NCI-H510A treated with DMSO at 0.1 percent for 48 hours (cell line): ENCODE measurements around the gene TCERG1L.

ENCODE experiments used
- DNase-seq: peaks from one replicate; lab custom pipeline; 2025; lab: John Stamatoyannopoulos, UW

The TCERG1L gene

GRCh38 chr10:131125511-131126225, 185.9 kb downstream of the TCERG1L start:
- no peak for DNase-seq

GRCh38 chr10:131124945-131125344, 186.6 kb downstream of the TCERG1L start:
- no peak for DNase-seq

- DNase-seq, result no peak
Observed at GRCh38 chr10:131123496-131123895, 188.0 kb downstream of the TCERG1L start.

- no peak for DNase-seq
Observed at GRCh38 chr10:131121511-131122035, 189.9 kb downstream of the TCERG1L start.

GRCh38 chr10:131119626-131120355, 191.7 kb downstream of the TCERG1L start:
- DNase-seq, result no peak

- DNase-seq, result no peak
Observed at GRCh38 chr10:131117416-131118212, 193.9 kb downstream of the TCERG1L start.

GRCh38 chr10:131116991-131117375, 194.5 kb downstream of the TCERG1L start:
- DNase-seq, result no peak

- DNase-seq, result no peak
Observed at GRCh38 chr10:131116216-131116990, 195.1 kb downstream of the TCERG1L start.

- DNase-seq, result no peak
Observed at GRCh38 chr10:131115801-131116200, 195.7 kb downstream of the TCERG1L start.

- DNase-seq, result no peak
Observed at GRCh38 chr10:131115321-131115720, 196.2 kb downstream of the TCERG1L start.

GRCh38 chr10:131114846-131115245, 196.7 kb downstream of the TCERG1L start:
- DNase-seq, result no peak

GRCh38 chr10:131113709-131114291, 197.7 kb downstream of the TCERG1L start:
- no peak for DNase-seq

- no peak for DNase-seq
Observed at GRCh38 chr10:131113165-131113564, 198.4 kb downstream of the TCERG1L start.

GRCh38 chr10:131112691-131113090, 198.8 kb downstream of the TCERG1L start:
- DNase-seq, result no peak

GRCh38 chr10:131111471-131112080, 199.9 kb downstream of the TCERG1L start:
- no peak for DNase-seq

- DNase-seq, result no peak
Observed at GRCh38 chr10:131111007-131111406, 200.5 kb downstream of the TCERG1L start.

- DNase-seq, result no peak
Observed at GRCh38 chr10:131110241-131110783, 201.2 kb downstream of the TCERG1L start.

- no peak for DNase-seq
Observed at GRCh38 chr10:131109726-131110125, 201.8 kb downstream of the TCERG1L start.

- DNase-seq, result no peak
Observed at GRCh38 chr10:131109291-131109690, 202.2 kb downstream of the TCERG1L start.

GRCh38 chr10:131107970-131108369, 203.6 kb downstream of the TCERG1L start:
- DNase-seq, result no peak

GRCh38 chr10:131102676-131103075, 208.8 kb downstream of the TCERG1L start:
- no peak for DNase-seq
